Measurements from ENCODE around the gene CCDC68.

- TF ChIP-seq, protein P1, sequence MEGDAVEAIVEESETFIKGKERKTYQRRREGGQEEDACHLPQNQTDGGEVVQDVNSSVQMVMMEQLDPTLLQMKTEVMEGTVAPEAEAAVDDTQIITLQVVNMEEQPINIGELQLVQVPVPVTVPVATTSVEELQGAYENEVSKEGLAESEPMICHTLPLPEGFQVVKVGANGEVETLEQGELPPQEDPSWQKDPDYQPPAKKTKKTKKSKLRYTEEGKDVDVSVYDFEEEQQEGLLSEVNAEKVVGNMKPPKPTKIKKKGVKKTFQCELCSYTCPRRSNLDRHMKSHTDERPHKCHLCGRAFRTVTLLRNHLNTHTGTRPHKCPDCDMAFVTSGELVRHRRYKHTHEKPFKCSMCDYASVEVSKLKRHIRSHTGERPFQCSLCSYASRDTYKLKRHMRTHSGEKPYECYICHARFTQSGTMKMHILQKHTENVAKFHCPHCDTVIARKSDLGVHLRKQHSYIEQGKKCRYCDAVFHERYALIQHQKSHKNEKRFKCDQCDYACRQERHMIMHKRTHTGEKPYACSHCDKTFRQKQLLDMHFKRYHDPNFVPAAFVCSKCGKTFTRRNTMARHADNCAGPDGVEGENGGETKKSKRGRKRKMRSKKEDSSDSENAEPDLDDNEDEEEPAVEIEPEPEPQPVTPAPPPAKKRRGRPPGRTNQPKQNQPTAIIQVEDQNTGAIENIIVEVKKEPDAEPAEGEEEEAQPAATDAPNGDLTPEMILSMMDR (IDR thresholded peaks at IDR 0.05), result no peak
- TF ChIP-seq POLR2A (IDR thresholded peaks at IDR 0.05), result no peak
These were observed 5.5 kb upstream of the CCDC68 start for GRCh38 chr18:54964741-54965140.

All from lower leg skin (tissue), 3 donors.